ENCODE results near the gene TSPEAR. TPM values are rescaled to one million over a fixed set of nuclear protein-coding genes. Genes with fewer than 3 reads are reported as not detected.

TSPEAR gene
- total RNA-seq, 1 donor from 2014 or later = not detected

DNA sequence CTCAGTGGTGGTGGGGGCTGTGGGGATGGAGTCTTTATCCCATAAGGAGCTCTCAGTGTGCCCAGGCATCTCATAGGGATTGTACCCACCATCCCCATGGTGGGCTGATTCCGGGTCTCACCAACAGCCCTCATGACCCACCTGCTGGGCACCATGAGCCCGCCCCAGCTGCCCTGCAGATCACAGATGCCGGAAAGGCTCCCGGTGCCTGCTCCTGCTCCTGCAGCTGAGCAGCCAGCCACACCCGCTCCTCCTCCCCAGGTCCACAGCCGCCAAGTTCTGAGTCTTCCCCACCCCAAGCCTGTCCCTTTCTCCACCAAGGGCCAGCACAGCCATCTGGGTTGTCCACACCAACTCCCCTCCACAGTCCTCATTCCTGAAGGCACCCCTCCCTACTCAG is 15.5 kb upstream of the TSPEAR start:
- H3K4me3 Mint-ChIP-seq (ENCODE audit: low read depth) = no peak overlapping the region
- no peak for DNase-seq (ENCODE audit: low spot score, unreplicated experiment)
- TF ChIP-seq, protein P1, sequence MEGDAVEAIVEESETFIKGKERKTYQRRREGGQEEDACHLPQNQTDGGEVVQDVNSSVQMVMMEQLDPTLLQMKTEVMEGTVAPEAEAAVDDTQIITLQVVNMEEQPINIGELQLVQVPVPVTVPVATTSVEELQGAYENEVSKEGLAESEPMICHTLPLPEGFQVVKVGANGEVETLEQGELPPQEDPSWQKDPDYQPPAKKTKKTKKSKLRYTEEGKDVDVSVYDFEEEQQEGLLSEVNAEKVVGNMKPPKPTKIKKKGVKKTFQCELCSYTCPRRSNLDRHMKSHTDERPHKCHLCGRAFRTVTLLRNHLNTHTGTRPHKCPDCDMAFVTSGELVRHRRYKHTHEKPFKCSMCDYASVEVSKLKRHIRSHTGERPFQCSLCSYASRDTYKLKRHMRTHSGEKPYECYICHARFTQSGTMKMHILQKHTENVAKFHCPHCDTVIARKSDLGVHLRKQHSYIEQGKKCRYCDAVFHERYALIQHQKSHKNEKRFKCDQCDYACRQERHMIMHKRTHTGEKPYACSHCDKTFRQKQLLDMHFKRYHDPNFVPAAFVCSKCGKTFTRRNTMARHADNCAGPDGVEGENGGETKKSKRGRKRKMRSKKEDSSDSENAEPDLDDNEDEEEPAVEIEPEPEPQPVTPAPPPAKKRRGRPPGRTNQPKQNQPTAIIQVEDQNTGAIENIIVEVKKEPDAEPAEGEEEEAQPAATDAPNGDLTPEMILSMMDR (IDR thresholded peaks at IDR 0.05; ENCODE audit: unreplicated experiment) = no peak
- no peak overlapping the region for H3K27ac Mint-ChIP-seq
- no peaks in the 10 kb centered on the region for H3K36me3 Mint-ChIP-seq (ENCODE audit: insufficient read depth)
- H3K27me3 Mint-ChIP-seq = peaks cover 49% of the 10 kb centered on the region
- no peaks in the 10 kb centered on the region for H3K9me3 Mint-ChIP-seq (ENCODE audit: low read depth)
- peaks cover 7% of the 10 kb centered on the region for H3K4me1 Mint-ChIP-seq (ENCODE audit: low read depth)

DNA sequence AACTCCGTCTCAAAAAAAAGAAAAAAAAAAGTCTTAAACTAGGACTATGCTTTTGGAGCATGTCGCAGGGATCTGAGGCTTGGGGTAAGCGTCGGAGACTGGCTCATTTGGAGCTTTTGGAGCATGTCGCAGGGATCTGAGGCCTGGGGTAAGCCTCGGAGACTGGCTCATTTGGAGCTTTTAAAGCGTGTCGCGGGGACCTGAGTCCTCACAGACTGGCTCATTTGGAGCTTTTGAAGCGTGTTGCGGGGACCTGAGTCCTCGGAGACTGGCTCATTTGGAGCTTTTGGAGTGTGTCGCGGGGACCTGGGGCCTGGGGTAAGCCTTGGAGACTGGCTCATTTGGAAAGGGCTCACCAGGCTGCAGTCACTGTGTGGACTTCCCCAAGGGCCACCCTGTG is 13.6 kb upstream of the TSPEAR start:
- H3K36me3 Mint-ChIP-seq (ENCODE audit: insufficient read depth) = no peaks in the 10 kb centered on the region
- H3K4me1 Mint-ChIP-seq (ENCODE audit: low read depth) = peaks cover 7% of the 10 kb centered on the region
- TF ChIP-seq, protein P1 (IDR thresholded peaks at IDR 0.05; ENCODE audit: unreplicated experiment) = no peak
- DNase-seq (ENCODE audit: low spot score, unreplicated experiment) = no peak
- H3K27ac Mint-ChIP-seq = no peak overlapping the region
- H3K9me3 Mint-ChIP-seq (ENCODE audit: low read depth) = no peaks in the 10 kb centered on the region
- peaks cover 39% of the 10 kb centered on the region for H3K27me3 Mint-ChIP-seq
- H3K4me3 Mint-ChIP-seq (ENCODE audit: low read depth) = no peak overlapping the region

DNA sequence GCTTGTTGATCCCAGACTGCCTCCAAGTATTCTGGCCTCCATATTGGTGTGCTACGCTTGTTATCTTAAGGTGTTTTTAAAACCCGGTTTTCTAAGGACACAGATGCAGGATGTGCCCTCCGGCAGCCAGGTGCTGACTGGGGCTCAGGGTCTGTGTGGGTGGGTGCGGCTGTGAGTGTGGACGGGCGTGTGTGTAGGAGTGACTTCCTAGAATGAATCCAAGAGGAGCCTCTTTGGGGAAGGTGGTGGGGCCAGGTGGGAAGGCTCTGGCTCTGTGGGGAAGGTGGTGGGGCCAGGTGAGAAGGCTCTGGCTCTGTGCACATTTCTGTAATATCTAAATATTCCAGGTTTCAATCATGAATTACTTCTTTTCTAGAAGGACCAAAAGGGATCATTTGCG is 12.8 kb upstream of the TSPEAR start:
- Mint-ChIP-seq H3K4me1 (ENCODE audit: low read depth) (peaks cover 7% of the 10 kb centered on the region), H3K36me3 (ENCODE audit: insufficient read depth) (no peaks in the 10 kb centered on the region), H3K4me3 (ENCODE audit: low read depth) (no peak overlapping the region), H3K9me3 (ENCODE audit: low read depth) (no peaks in the 10 kb centered on the region), H3K27ac (no peak overlapping the region), H3K27me3 (peaks cover 44% of the 10 kb centered on the region)
- TF ChIP-seq, protein P1 (IDR thresholded peaks at IDR 0.05; ENCODE audit: unreplicated experiment) = no peak
- no peak for DNase-seq (ENCODE audit: low spot score, unreplicated experiment)

DNA sequence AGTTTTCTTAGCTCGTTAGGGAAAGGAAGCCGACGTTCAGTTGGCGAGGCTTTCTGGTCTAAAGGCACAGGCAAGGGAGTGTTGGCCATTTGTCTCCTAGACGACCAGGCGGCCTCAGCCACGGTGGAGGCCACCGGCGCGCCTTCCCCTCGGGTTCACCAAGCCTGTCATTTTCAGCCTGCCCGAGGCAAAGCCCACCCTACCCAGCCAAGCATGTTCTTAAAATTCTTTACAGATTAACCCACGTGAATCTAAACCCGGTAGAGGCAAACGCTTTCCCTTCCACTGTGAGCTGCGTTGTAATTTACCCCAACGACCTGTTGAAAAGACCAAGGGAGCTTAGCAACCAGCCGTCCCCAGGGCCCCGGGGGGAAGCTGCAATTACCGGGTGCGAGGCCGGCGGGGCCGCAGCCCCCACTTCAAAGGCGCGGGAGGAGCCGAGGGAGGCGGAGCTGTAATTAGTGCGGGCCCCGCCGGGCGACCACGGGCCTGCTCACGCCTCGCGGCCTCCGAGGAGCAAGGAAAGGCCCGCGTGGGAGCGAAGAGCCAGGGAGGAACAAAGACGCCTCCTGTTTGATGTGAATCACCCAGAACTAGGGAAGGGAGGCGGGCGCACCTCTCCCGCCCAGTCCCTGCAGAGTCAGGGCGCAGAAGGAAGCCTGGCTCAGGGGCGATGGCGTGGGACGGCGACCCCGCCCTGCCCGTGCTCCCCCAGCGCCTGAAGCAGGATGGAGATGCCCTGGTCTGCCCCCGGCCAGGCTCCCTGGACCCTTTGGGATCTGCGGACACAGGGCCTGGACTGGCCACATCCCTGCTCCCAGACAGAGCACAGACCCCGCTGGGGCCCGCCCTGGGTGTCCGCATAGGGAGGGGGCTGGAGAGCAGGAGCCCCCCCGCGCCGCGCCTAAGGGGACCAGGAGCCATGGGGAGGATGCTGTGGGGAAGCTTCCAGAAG is 12.1 kb upstream of the TSPEAR start:
- peaks cover 7% of the 10 kb centered on the region for H3K4me1 Mint-ChIP-seq (ENCODE audit: low read depth)

DNA sequence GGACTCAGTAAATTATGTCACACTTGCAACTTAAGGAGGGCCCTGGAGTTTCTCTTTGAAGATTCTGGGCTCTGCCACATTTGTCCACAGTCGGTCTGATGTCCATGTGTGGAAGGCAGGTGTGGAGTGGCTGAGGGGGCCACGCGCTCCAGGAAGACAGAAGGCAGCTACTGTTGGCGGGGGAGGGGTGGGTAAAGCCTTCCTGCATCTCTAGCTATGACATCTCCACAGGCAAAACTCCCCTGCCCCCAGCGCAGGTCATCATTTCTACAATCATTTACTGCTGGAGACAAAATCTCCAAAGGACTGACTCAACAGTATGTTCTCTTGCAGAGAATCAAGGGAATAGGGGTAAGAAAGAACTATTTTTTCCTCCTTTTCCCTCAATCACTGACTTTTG is 11.4 kb upstream of the TSPEAR start:
- H3K36me3 Mint-ChIP-seq (ENCODE audit: insufficient read depth) = no peaks in the 10 kb centered on the region
- peak overlapping the region; percentile 5 for H3K27ac Mint-ChIP-seq
- peaks cover 53% of the 10 kb centered on the region for H3K27me3 Mint-ChIP-seq
- H3K4me3 Mint-ChIP-seq (ENCODE audit: low read depth) = peak overlapping the region; percentile 40
- H3K9me3 Mint-ChIP-seq (ENCODE audit: low read depth) = no peaks in the 10 kb centered on the region
- TF ChIP-seq, protein P1 (IDR thresholded peaks at IDR 0.05; ENCODE audit: unreplicated experiment) = no peak
- H3K4me1 Mint-ChIP-seq (ENCODE audit: low read depth) = peaks cover 7% of the 10 kb centered on the region
- DNase-seq (ENCODE audit: low spot score, unreplicated experiment) = no peak

More for the DNA sequence above, 12.1 kb upstream of the TSPEAR start:
- Mint-ChIP-seq H3K27me3 (peaks cover 49% of the 10 kb centered on the region), H3K4me3 (ENCODE audit: low read depth) (peak overlapping the region; percentile 40), H3K36me3 (ENCODE audit: insufficient read depth) (no peaks in the 10 kb centered on the region), H3K9me3 (ENCODE audit: low read depth) (no peaks in the 10 kb centered on the region), H3K27ac (peak overlapping the region; percentile 5)
- no peak for DNase-seq (ENCODE audit: low spot score, unreplicated experiment)
- TF ChIP-seq, protein P1 (IDR thresholded peaks at IDR 0.05; ENCODE audit: unreplicated experiment) = no peak
